GM12891 (cell line): Measurements from ENCODE around the gene PXDC1.

Experiments
- PAX5 ChIP-seq: IDR thresholded peaks from 2 replicates; pipeline ENCODE4 v1.6.1; 2011; ENCODE audit warnings: low read length, moderate library complexity, mild to moderate bottlenecking; ENCODE audit not compliant: insufficient read depth, severe bottlenecking
- POLR2A ChIP-seq: IDR thresholded peaks from 2 replicates; pipeline ENCODE4 v1.6.1; 2011; ENCODE audit warnings: low read depth, low read length, control low read depth
- POLR2AphosphoS5 ChIP-seq: IDR thresholded peaks from 2 replicates; pipeline ENCODE4 v1.6.1; 2011; ENCODE audit warnings: low read depth, low read length, control low read depth
- SPI1 ChIP-seq: IDR thresholded peaks from 2 replicates; pipeline ENCODE4 v1.6.1; 2011; ENCODE audit warnings: low read depth, low read length, control low read depth
- TAF1 ChIP-seq: IDR thresholded peaks from 2 replicates; pipeline ENCODE4 v1.6.1; 2011; ENCODE audit warnings: low read depth, low read length, control low read depth

- no peak for TF ChIP-seq POLR2AphosphoS5
- TF ChIP-seq POLR2A: no peak
- no peak for TF ChIP-seq TAF1
- TF ChIP-seq SPI1: no peak
- no peak for TF ChIP-seq PAX5
Measured at GRCh38 chr6:3753228-3753835, 1.8 kb upstream of the PXDC1 start.
